Endothelial cell (in vitro differentiated cells): ENCODE measurements around the gene TMEM132C. TPM values are rescaled to one million over a fixed set of nuclear protein-coding genes. Genes with fewer than 3 reads are reported as not detected.

Source experiments
- DNase-seq: peaks from one replicate; pipeline ENCODE4 v3.0.0; 2021; ENCODE audit warnings: low spot score
- H3K27ac Mint-ChIP-seq: one replicate; pipeline ENCODE4 v1.8.0; 2021; ENCODE audit warnings: mixed read lengths, inconsistent platforms; ENCODE audit not compliant: unreplicated experiment
- H3K27me3 Mint-ChIP-seq: one replicate; pipeline ENCODE4 v1.8.0; 2021; ENCODE audit warnings: mild to moderate bottlenecking, moderate library complexity, mixed read lengths, inconsistent platforms; ENCODE audit not compliant: unreplicated experiment
- H3K36me3 Mint-ChIP-seq: one replicate; pipeline ENCODE4 v1.8.0; 2021; ENCODE audit warnings: mild to moderate bottlenecking, low read depth, mixed read lengths, inconsistent platforms; ENCODE audit not compliant: unreplicated experiment
- H3K4me1 Mint-ChIP-seq: one replicate; pipeline ENCODE4 v1.8.0; 2021; ENCODE audit warnings: mild to moderate bottlenecking, mixed read lengths, inconsistent platforms; ENCODE audit not compliant: unreplicated experiment
- H3K4me3 Mint-ChIP-seq: one replicate; pipeline ENCODE4 v1.8.0; 2021; ENCODE audit warnings: mild to moderate bottlenecking, mixed read lengths, inconsistent platforms; ENCODE audit not compliant: unreplicated experiment
- H3K9me3 Mint-ChIP-seq: one replicate; pipeline ENCODE4 v1.8.0; 2021; ENCODE audit warnings: mixed read lengths, inconsistent platforms; ENCODE audit not compliant: unreplicated experiment
- CTCF ChIP-seq: fragments of 200-600 bp; sonication (generic); IDR thresholded peaks from one replicate; pipeline ENCODE4 v1.5.0; 2021; ENCODE audit warnings: antibody characterized with exemption; ENCODE audit not compliant: unreplicated experiment
- total RNA-seq: library from RNA; stranded (reverse); fragmentation: NEBNext Ultra II Directional; extraction: Animal tissue kit (Norgen Biotek cat#: 25700); gene quantifications from one replicate; pipeline ENCODE4 v1.2.1, GENCODE V29; 2021; ENCODE audit not compliant: unreplicated experiment

TMEM132C gene
- total RNA-seq, 1 donor from 2014 or later: not detected

GRCh38 chr12:128564956-128565355, 298.0 kb downstream of the TMEM132C start:
- Mint-ChIP-seq H3K4me1 (no peaks in the 10 kb centered on the region), H3K36me3 (peaks cover 13% of the 10 kb centered on the region), H3K4me3 (no peak overlapping the region), H3K27me3 (peaks cover 3% of the 10 kb centered on the region), H3K9me3 (peaks cover 33% of the 10 kb centered on the region), H3K27ac (no peak overlapping the region)
- DNase-seq: no peak
- TF ChIP-seq CTCF: no peak

GRCh38 chr12:128567730-128568129, 300.8 kb downstream of the TMEM132C start:
- Mint-ChIP-seq H3K9me3 (peaks cover 25% of the 10 kb centered on the region), H3K27ac (no peak overlapping the region), H3K4me3 (no peak overlapping the region), H3K36me3 (peaks cover 12% of the 10 kb centered on the region), H3K27me3 (peaks cover 3% of the 10 kb centered on the region), H3K4me1 (no peaks in the 10 kb centered on the region)
- no peak for DNase-seq
- TF ChIP-seq CTCF: no peak

- no peak for TF ChIP-seq CTCF
- H3K4me1 Mint-ChIP-seq: no peaks in the 10 kb centered on the region
- H3K27me3 Mint-ChIP-seq: peaks cover 3% of the 10 kb centered on the region
- H3K9me3 Mint-ChIP-seq: peaks cover 28% of the 10 kb centered on the region
- H3K4me3 Mint-ChIP-seq: no peak overlapping the region
- H3K27ac Mint-ChIP-seq: no peak overlapping the region
- DNase-seq: no peak
- peaks cover 10% of the 10 kb centered on the region for H3K36me3 Mint-ChIP-seq
Observed at GRCh38 chr12:128570191-128571065, 303.5 kb downstream of the TMEM132C start.

- no peak overlapping the region for H3K27ac Mint-ChIP-seq
- DNase-seq: no peak
- TF ChIP-seq CTCF: no peak
- peaks cover 36% of the 10 kb centered on the region for H3K9me3 Mint-ChIP-seq
- H3K36me3 Mint-ChIP-seq: peaks cover 5% of the 10 kb centered on the region
- H3K4me3 Mint-ChIP-seq: no peak overlapping the region
- peaks cover 3% of the 10 kb centered on the region for H3K27me3 Mint-ChIP-seq
- no peaks in the 10 kb centered on the region for H3K4me1 Mint-ChIP-seq
Observed at GRCh38 chr12:128571906-128572810, 305.2 kb downstream of the TMEM132C start.

GRCh38 chr12:128573907-128574306, 306.9 kb downstream of the TMEM132C start:
- no peaks in the 10 kb centered on the region for H3K4me1 Mint-ChIP-seq
- H3K27ac Mint-ChIP-seq: no peak overlapping the region
- peaks cover 2% of the 10 kb centered on the region for H3K27me3 Mint-ChIP-seq

More at GRCh38 chr12:128573907-128574306, 306.9 kb downstream of the TMEM132C start:
- Mint-ChIP-seq H3K36me3 (peaks cover 3% of the 10 kb centered on the region), H3K4me3 (no peak overlapping the region), H3K9me3 (peaks cover 41% of the 10 kb centered on the region)
- no peak for DNase-seq
- no peak for TF ChIP-seq CTCF
